Neural crest cell (in vitro differentiated cells): ENCODE results near the gene ATOSA. TPM values are rescaled to one million over a fixed set of nuclear protein-coding genes. Genes with fewer than 3 reads are reported as not detected.

Experiments used
- DNase-seq: peaks from one replicate; pipeline ENCODE4 v3.0.0; 2021; ENCODE audit warnings: low read depth, mixed read lengths, low spot score
- H3K27ac Mint-ChIP-seq: one replicate; pipeline ENCODE4 v1.8.0; 2021; ENCODE audit warnings: mild to moderate bottlenecking, mixed read lengths; ENCODE audit not compliant: unreplicated experiment
- H3K27me3 Mint-ChIP-seq: 2 replicates; pipeline ENCODE4 v1.8.0; 2021; ENCODE audit warnings: low read depth, mild to moderate bottlenecking, mixed read lengths
- H3K36me3 Mint-ChIP-seq: 2 replicates; pipeline ENCODE4 v1.8.0; 2021; ENCODE audit warnings: low read depth, mild to moderate bottlenecking, mixed read lengths
- H3K4me1 Mint-ChIP-seq: 2 replicates; pipeline ENCODE4 v1.8.0; 2021; ENCODE audit warnings: mixed read lengths
- H3K4me3 Mint-ChIP-seq: one replicate; pipeline ENCODE4 v1.8.0; 2021; ENCODE audit warnings: mild to moderate bottlenecking, mixed read lengths
- H3K9me3 Mint-ChIP-seq: 2 replicates; pipeline ENCODE4 v1.8.0; 2021; ENCODE audit warnings: mixed read lengths
- total RNA-seq: library from RNA; stranded (reverse); gene quantifications from 2 replicates; pipeline ENCODE4 v1.2.1, GENCODE V29; 2021
- TF ChIP-seq, protein P1 (sequence below): fragments of 200-600 bp; sonication (generic); conservative IDR thresholded peaks from 2 replicates; pipeline ENCODE4 v1.5.0; 2021; ENCODE audit warnings: antibody characterized with exemption, mild to moderate bottlenecking

The ATOSA gene
- total RNA-seq, 1 donor from 2014 or later: 15.8 TPM

- no peaks in the 10 kb centered on the region for H3K9me3 Mint-ChIP-seq
- H3K4me1 Mint-ChIP-seq: peaks cover 14% of the 10 kb centered on the region
- no peak overlapping the region for H3K4me3 Mint-ChIP-seq
- no peak overlapping the region for H3K27ac Mint-ChIP-seq
- no peak for DNase-seq
- H3K36me3 Mint-ChIP-seq: no peaks in the 10 kb centered on the region
- TF ChIP-seq, protein P1, sequence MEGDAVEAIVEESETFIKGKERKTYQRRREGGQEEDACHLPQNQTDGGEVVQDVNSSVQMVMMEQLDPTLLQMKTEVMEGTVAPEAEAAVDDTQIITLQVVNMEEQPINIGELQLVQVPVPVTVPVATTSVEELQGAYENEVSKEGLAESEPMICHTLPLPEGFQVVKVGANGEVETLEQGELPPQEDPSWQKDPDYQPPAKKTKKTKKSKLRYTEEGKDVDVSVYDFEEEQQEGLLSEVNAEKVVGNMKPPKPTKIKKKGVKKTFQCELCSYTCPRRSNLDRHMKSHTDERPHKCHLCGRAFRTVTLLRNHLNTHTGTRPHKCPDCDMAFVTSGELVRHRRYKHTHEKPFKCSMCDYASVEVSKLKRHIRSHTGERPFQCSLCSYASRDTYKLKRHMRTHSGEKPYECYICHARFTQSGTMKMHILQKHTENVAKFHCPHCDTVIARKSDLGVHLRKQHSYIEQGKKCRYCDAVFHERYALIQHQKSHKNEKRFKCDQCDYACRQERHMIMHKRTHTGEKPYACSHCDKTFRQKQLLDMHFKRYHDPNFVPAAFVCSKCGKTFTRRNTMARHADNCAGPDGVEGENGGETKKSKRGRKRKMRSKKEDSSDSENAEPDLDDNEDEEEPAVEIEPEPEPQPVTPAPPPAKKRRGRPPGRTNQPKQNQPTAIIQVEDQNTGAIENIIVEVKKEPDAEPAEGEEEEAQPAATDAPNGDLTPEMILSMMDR: no peak
- peaks cover 32% of the 10 kb centered on the region for H3K27me3 Mint-ChIP-seq
These were observed 3.6 kb upstream of the ATOSA start for GRCh38 chr15:52682781-52683180.

- Mint-ChIP-seq H3K27me3 (peaks cover 32% of the 10 kb centered on the region), H3K4me3 (peak overlapping the region; percentile 69), H3K27ac (no peak overlapping the region), H3K9me3 (no peaks in the 10 kb centered on the region), H3K4me1 (peaks cover 20% of the 10 kb centered on the region), H3K36me3 (no peaks in the 10 kb centered on the region)
- DNase-seq: no peak
- TF ChIP-seq, protein P1: no peak
These were observed 3.0 kb upstream of the ATOSA start for GRCh38 chr15:52682200-52682599.

- TF ChIP-seq, protein P1: no peak
- Mint-ChIP-seq H3K9me3 (no peaks in the 10 kb centered on the region), H3K36me3 (no peaks in the 10 kb centered on the region), H3K4me3 (peak overlapping the region; percentile 69), H3K27ac (no peak overlapping the region), H3K27me3 (peaks cover 32% of the 10 kb centered on the region), H3K4me1 (peaks cover 20% of the 10 kb centered on the region)
- DNase-seq: no peak
These were observed 2.3 kb upstream of the ATOSA start for GRCh38 chr15:52681441-52681840.

- Mint-ChIP-seq H3K4me3 (peak overlapping the region; percentile 99), H3K4me1 (peaks cover 20% of the 10 kb centered on the region)
These were observed 1.6 kb upstream of the ATOSA start for GRCh38 chr15:52680761-52681160.

DNA sequence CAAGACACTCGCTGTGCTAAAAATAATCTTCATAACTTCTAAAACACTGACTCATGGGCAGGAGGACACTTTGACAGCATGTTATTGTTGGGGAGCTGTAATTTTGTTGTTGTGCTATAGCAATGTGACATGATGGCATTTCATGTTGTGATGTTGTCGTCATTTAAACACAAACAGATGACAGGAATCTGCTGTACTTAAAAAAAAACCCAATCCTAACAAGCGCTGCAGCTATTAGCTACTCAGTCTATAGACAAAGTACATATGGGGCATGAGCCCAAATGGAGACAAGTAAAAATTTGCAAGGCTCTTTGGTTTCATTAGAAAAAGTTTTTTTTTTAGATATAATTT lies 828 bp upstream of the ATOSA start:
- Mint-ChIP-seq H3K4me1 (peaks cover 20% of the 10 kb centered on the region), H3K4me3 (peak overlapping the region; percentile 99)

More at GRCh38 chr15:52680761-52681160, 1.6 kb upstream of the ATOSA start:
- no peak overlapping the region for H3K27ac Mint-ChIP-seq
- TF ChIP-seq, protein P1: no peak
- no peaks in the 10 kb centered on the region for H3K36me3 Mint-ChIP-seq
- no peak for DNase-seq
- no peaks in the 10 kb centered on the region for H3K9me3 Mint-ChIP-seq
- H3K27me3 Mint-ChIP-seq: peaks cover 32% of the 10 kb centered on the region

More for the DNA sequence above, 828 bp upstream of the ATOSA start:
- H3K27me3 Mint-ChIP-seq: peaks cover 32% of the 10 kb centered on the region
- TF ChIP-seq, protein P1: no peak
- DNase-seq: no peak
- no peaks in the 10 kb centered on the region for H3K9me3 Mint-ChIP-seq
- H3K27ac Mint-ChIP-seq: no peak overlapping the region
- H3K36me3 Mint-ChIP-seq: no peaks in the 10 kb centered on the region
